Right kidney (tissue), 1 donor: Measurements from ENCODE around the gene CEP192.
"Not testable (repeated sequence)": the region's sequence is repeated elsewhere in the genome, so short reads cannot be mapped to it uniquely, and the experiment has no call there.

ENCODE experiments used
- DNase-seq: peaks from one replicate; pipeline ENCODE4 v3.0.0-alpha.2; 2016

CEP192 gene

DNA sequence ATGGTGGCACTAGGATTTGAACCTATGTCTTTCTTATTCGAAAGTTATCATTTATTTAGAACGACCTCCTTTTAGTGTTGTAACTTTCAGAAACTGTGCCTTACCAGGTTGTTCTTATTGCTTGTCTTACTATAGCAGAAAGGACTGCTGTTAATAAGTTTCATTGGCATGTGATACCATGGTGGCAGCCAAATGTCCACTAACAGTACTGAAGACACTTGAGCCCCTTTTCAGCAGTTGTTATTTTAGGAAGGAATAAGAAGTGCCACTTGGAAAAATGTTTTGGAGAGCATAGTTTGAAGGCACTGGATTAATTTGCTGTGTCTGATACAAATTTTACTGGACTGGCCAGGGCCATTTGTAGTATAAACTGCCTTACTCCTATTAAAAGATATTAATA lies 37.7 kb downstream of the CEP192 start:
- DNase-seq = no peak

- no peak for DNase-seq
These were observed 41.0 kb downstream of the CEP192 start for GRCh38 chr18:13032173-13032572.

DNA sequence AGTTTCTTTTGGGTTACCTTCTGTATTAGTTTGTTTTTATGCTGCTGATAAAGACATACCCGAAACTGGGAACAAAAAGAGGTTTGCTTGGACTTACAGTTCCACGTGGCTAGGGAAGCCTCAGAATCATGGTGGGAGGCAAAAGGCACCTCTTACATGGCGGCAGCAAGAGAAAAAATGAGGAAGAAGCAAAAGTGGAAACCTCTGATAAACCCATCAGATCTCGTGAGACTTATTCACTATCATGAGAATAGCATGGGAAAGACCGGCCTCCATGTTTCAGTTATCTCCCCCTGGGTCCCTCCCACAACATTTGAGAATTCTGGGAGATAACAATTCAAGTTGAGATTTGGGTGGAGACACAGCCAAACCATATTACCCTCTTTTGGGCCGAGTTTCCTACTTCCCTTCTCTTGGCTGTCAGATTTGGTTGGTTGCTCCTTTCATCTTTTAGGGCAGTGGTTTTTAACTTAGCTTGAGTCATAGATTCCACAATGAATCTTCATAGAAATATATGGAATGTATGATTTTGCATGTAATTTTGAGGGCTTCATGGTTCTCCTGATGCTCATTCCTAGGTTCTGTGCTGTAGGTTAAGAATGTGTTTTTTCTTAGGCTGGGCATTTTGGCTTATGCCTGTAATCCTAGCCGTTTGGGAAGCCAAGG lies 44.2 kb downstream of the CEP192 start:
- no peak for DNase-seq

GRCh38 chr18:13036622-13037320 lies 45.6 kb downstream of the CEP192 start:
- no peak for DNase-seq

GRCh38 chr18:13039806-13040205 lies 48.6 kb downstream of the CEP192 start:
- DNase-seq = no peak

- DNase-seq = no peak
These were observed 51.9 kb downstream of the CEP192 start for GRCh38 chr18:13043066-13043465.

- DNase-seq = no peak
These were observed 57.0 kb downstream of the CEP192 start for GRCh38 chr18:13048061-13048595.

DNA sequence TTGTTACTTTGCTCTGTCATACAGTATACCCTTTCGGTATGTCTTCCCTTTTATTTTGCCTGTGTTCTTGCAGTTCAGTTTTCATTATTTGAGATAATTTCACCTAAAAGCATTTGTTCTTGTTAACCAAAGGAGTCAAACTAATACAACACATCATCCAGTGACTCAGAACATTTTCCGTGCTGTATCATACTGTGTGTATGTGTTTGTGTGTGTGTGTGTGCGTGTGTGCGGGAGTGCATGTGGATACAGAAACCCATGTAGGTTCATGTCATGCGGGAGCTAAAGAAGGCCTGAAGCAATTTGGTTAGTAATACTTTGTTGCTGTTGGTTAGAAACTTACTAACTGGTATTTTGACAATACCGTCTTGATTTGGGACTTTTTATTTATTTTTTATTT lies 60.0 kb downstream of the CEP192 start:
- DNase-seq = no peak

DNA sequence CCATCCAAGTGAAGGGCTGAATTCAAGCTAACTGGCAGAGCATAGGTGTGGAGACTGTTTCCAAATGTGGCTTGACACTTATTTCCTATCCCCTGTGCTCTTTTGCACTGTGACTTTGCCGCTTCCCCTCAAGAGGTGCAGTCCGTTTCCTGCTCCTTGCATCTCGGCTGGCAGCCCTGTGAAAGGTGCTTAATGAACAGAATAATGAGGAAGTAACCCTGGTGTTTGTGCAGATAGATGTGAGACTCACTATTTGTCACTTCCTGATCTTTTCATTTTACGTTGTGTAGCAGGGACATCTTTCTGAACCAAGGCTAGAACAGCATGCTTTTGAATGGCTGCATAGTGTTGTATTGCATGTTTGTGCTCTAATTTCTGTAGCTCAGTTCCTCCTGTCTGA lies 60.8 kb downstream of the CEP192 start:
- DNase-seq = no peak

DNA sequence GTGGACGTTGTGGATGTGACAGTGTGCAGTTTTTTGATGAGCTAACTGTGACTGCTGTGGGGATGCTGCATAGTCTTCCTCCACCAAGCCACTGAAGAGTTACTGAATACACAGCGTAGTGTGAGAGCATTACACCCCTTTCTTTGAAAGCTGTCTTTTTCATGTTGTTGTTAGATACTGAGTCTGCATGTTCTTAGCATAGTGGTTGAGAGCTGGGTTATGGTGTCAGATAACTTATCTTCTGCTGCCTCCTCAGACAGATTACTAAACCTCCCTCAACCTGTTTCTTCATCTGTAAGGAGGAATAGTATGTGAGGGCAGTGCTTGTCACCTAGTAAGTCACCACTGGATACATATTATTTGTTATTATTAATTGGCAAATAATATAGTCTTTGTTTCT lies 63.2 kb downstream of the CEP192 start:
- DNase-seq = no peak

DNA sequence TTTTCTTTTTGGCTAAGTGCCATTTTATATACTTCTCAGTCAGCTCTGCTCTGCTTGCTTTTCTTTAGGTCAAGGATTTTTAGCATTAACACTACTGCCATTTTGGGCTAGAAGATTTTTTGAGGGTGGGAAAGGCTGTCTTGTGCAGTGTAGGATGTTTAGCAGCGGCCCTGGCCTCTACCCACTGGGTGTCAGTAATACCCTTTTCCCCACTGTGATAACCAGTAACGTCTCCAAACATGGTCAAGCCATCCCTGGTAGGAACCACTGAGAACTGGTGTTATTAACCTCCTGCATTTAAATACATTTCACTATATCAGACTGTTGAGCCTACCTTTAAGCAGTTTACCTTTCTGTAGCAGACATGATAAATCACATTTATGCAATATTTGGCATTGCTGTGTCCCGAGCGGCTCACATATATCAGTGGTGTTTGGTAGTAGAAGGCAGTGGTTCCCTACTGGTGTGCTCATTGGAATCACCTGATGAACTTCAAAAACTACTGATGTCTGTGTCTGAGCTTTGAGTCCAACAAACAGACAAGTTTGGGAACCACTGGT lies 70.5 kb downstream of the CEP192 start:
- DNase-seq = no peak

DNA sequence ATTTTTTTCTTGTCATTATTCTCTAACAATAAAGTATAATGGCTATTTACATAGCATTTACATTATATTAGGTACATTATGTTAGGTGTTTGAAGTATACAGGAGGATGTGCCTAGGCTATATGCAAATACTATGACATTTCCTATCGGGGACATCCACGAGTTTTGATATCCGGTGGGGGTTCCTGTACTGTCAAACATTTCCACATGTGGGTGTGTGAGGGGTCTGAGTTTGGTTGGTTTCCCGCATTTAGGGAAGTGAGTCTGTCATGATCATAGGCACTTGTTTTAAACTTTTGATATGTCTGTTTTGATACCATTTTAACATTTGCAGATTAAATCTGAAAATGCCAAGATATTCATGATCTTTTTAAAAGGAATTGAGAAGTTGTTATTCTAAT lies 76.0 kb downstream of the CEP192 start:
- no peak for DNase-seq

GRCh38 chr18:13067966-13068365 lies 76.8 kb downstream of the CEP192 start:
- no peak for DNase-seq

- no peak for DNase-seq
These were observed 79.3 kb downstream of the CEP192 start for GRCh38 chr18:13070460-13070859.

DNA sequence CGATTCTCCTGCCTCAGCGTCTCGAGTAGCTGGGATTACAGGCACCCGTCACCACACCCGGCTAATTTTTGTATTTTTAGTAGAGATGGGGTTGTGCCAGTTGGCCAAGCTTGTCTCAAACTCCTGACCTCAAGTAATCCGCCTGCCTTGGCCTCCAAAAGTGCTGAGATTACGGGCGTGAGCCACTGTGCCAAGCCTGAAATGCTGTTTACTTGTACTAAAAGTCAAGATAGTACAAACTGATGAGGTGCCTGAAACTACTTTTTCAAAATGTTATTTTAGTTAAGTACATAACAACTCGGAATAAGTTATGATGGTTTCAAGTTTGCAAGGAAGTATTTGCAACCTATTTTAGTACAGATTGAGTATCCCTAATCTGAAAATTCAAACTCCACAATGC lies 85.7 kb downstream of the CEP192 start:
- DNase-seq = no peak

- DNase-seq = no peak
These were observed 86.3 kb downstream of the CEP192 start for GRCh38 chr18:13077473-13077872.

DNA sequence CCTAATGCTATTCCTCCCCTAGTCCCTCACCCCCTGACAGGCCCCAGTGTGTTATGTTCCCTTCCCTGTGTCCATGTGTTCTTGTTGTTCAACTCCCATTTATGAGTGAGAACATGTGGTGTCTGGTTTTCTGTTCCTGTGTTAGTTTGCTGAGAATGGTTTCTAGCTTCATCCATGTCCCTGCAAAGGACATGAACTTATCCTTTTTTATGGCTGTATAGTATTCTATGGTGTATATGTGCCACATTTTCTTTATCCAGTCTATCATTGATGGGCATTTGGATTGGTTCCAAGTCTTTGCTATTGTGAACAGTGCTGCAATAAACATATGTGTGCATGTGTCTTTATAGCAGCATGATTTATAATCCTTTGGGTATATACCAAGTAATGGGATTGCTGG lies 86.9 kb downstream of the CEP192 start:
- DNase-seq = not testable (repeated sequence)

- DNase-seq = no peak
These were observed 95.7 kb downstream of the CEP192 start for GRCh38 chr18:13086906-13087305.

- DNase-seq = no peak
These were observed 104.3 kb downstream of the CEP192 start for GRCh38 chr18:13095466-13095865.

- no peak for DNase-seq
These were observed 105.1 kb downstream of the CEP192 start for GRCh38 chr18:13096232-13096631.

GRCh38 chr18:13096719-13097118 lies 105.6 kb downstream of the CEP192 start:
- no peak for DNase-seq

GRCh38 chr18:13098104-13098503 lies 106.9 kb downstream of the CEP192 start:
- DNase-seq = not testable (repeated sequence)

- DNase-seq = no peak
These were observed 108.0 kb downstream of the CEP192 start for GRCh38 chr18:13099113-13099512.
